Activated T-cell treated with anti-CD3 and anti-CD28 coated beads for 48 hours (primary cell): ENCODE results near the gene MICAL3.

Experiments
- DNase-seq: peaks from one replicate; pipeline ENCODE4 v3.0.0-alpha.2; 2020; ENCODE audit warnings: low read depth

Gene MICAL3

GRCh38 chr22:17869285-17870096, 154.9 kb downstream of the MICAL3 start:
- DNase-seq = no peak

GRCh38 chr22:17868771-17869170, 155.6 kb downstream of the MICAL3 start:
- DNase-seq = no peak

GRCh38 chr22:17867160-17867785, 157.1 kb downstream of the MICAL3 start:
- DNase-seq = no peak

GRCh38 chr22:17866621-17867020, 157.7 kb downstream of the MICAL3 start:
- no peak for DNase-seq

- DNase-seq = no peak
Observed at GRCh38 chr22:17866127-17866526, 158.2 kb downstream of the MICAL3 start.

- no peak for DNase-seq
Observed at GRCh38 chr22:17865183-17866055, 158.9 kb downstream of the MICAL3 start.

GRCh38 chr22:17864398-17865182, 159.8 kb downstream of the MICAL3 start:
- DNase-seq = no peak

- DNase-seq = no peak
Observed at GRCh38 chr22:17862646-17863181, 161.6 kb downstream of the MICAL3 start.

- no peak for DNase-seq
Observed at GRCh38 chr22:17861909-17862308, 162.5 kb downstream of the MICAL3 start.

- DNase-seq = no peak
Observed at GRCh38 chr22:17860220-17860965, 164.0 kb downstream of the MICAL3 start.

GRCh38 chr22:17858033-17858432, 166.3 kb downstream of the MICAL3 start:
- no peak for DNase-seq

- no peak for DNase-seq
Observed at GRCh38 chr22:17855572-17856290, 168.6 kb downstream of the MICAL3 start.

- DNase-seq = no peak
Observed at GRCh38 chr22:17853073-17853472, 171.3 kb downstream of the MICAL3 start.

- no peak for DNase-seq
Observed at GRCh38 chr22:17851759-17852158, 172.6 kb downstream of the MICAL3 start.

GRCh38 chr22:17847360-17848078, 176.8 kb downstream of the MICAL3 start:
- no peak for DNase-seq

- DNase-seq = no peak
Observed at GRCh38 chr22:17846326-17846992, 177.9 kb downstream of the MICAL3 start.

- DNase-seq = no peak
Observed at GRCh38 chr22:17845790-17846189, 178.6 kb downstream of the MICAL3 start.

GRCh38 chr22:17845327-17845726, 179.0 kb downstream of the MICAL3 start:
- no peak for DNase-seq

- DNase-seq = no peak
Observed at GRCh38 chr22:17844150-17844549, 180.2 kb downstream of the MICAL3 start.
